Stimulated activated CD4-positive, alpha-beta T cell treated with anti-CD3 and anti-CD28 coated beads, Interleukin-1b, Interleukin-23, amount 100 ng/mL, for 24 hours (primary cell): ENCODE data around the gene P2RY2.
"Not testable (repeated sequence)": the region's sequence is repeated elsewhere in the genome, so short reads cannot be mapped to it uniquely, and the experiment has no call there.

Experiments used
- DNase-seq, 4 experiments: peaks; one replicate each; pipeline ENCODE4 v3.0.0-alpha.2; 2020; ENCODE audit warnings: low read depth in 4 of 4, low spot score in 1 of 4

The P2RY2 gene

GRCh38 chr11:73265853-73266645 lies 48.0 kb downstream of the P2RY2 start:
- DNase-seq, result no peak

- DNase-seq, result no peak
Observed at GRCh38 chr11:73266646-73267020, 48.6 kb downstream of the P2RY2 start.

GRCh38 chr11:73267122-73267846 lies 49.2 kb downstream of the P2RY2 start:
- no peak for DNase-seq

GRCh38 chr11:73267906-73268540 lies 49.9 kb downstream of the P2RY2 start:
- no peak for DNase-seq

- no peak for DNase-seq
Observed at GRCh38 chr11:73268671-73269271, 50.7 kb downstream of the P2RY2 start.

GRCh38 chr11:73269459-73270015 lies 51.5 kb downstream of the P2RY2 start:
- DNase-seq, result no peak

- DNase-seq, result no peak
Observed at GRCh38 chr11:73270016-73270854, 52.2 kb downstream of the P2RY2 start.

GRCh38 chr11:73270855-73271477 lies 52.9 kb downstream of the P2RY2 start:
- no peak for DNase-seq

GRCh38 chr11:73271478-73271865 lies 53.4 kb downstream of the P2RY2 start:
- not testable (repeated sequence) for DNase-seq

- DNase-seq, result no peak
Observed at GRCh38 chr11:73271936-73272679, 54.0 kb downstream of the P2RY2 start, which contains the start of gene P2RY6. TSS of gene P2RY6 (plus strand) at chr11:73272338. CDS start at chr11:73296519, 24,181 bp downstream.

- DNase-seq, result no peak
Observed at GRCh38 chr11:73272680-73273038, 54.6 kb downstream of the P2RY2 start.

- DNase-seq, result no peak
Observed at GRCh38 chr11:73273222-73273895, 55.3 kb downstream of the P2RY2 start.

- DNase-seq, result not testable (repeated sequence)
Observed at GRCh38 chr11:73274191-73274590, 56.1 kb downstream of the P2RY2 start.

- no peak for DNase-seq
Observed at GRCh38 chr11:73274722-73275380, 56.8 kb downstream of the P2RY2 start.

- DNase-seq, result no peak
Observed at GRCh38 chr11:73275381-73275750, 57.3 kb downstream of the P2RY2 start.

GRCh38 chr11:73277467-73277866 lies 59.4 kb downstream of the P2RY2 start:
- no peak for DNase-seq

- DNase-seq, result no peak
Observed at GRCh38 chr11:73280626-73281025, 62.5 kb downstream of the P2RY2 start.

- DNase-seq, result no peak
Observed at GRCh38 chr11:73281201-73281741, 63.2 kb downstream of the P2RY2 start.
